ENCODE measurements around the gene NLRP1. TPM values are rescaled to one million over a fixed set of nuclear protein-coding genes. Genes with fewer than 3 reads are reported as not detected.

Gene NLRP1
- total RNA-seq, 1 donor from 2014 or later: 48.1 TPM

GRCh38 chr17:5561736-5562571 lies 22.4 kb downstream of the NLRP1 start:
- DNase-seq (ENCODE audit: low read depth): no peak
- Histone ChIP-seq H4K20me1 (ENCODE audit: insufficient read depth, low read length) (no peaks in the 10 kb centered on the region), H3K27ac (ENCODE audit: low read depth, low read length) (no peak overlapping the region), H3K9ac (ENCODE audit: low read length) (no peak overlapping the region), H3K27me3 (ENCODE audit: insufficient read depth, low read length) (no peaks in the 10 kb centered on the region), H3K4me3 (ENCODE audit: insufficient read depth, low read depth, low read length) (no peak overlapping the region), H3K4me2 (ENCODE audit: low read length) (no peak overlapping the region), H3K9me3 (ENCODE audit: insufficient read depth, low read depth, low read length) (no peaks in the 10 kb centered on the region), H2AFZ (ENCODE audit: low read depth, low read length) (no peak overlapping the region), H3K4me1 (ENCODE audit: insufficient read depth, low read length) (peaks cover 10% of the 10 kb centered on the region), H3K79me2 (ENCODE audit: insufficient read depth, low read length) (no peaks in the 10 kb centered on the region), H3K36me3 (ENCODE audit: insufficient read depth, low read length) (no peaks in the 10 kb centered on the region)
- peaks cover 4% of the 10 kb centered on the region for H3K9me3 Mint-ChIP-seq (ENCODE audit: unreplicated experiment)
- H3K36me3 Mint-ChIP-seq (ENCODE audit: low read depth, unreplicated experiment): peaks cover 5% of the 10 kb centered on the region
- no peak overlapping the region for H3K27ac Mint-ChIP-seq (ENCODE audit: unreplicated experiment)
- FAIRE-seq: no peak
- H3K4me3 Mint-ChIP-seq (ENCODE audit: unreplicated experiment): no peak overlapping the region
- H3K4me1 Mint-ChIP-seq (ENCODE audit: low read depth, unreplicated experiment): peaks cover 17% of the 10 kb centered on the region
- no peak for TF ChIP-seq EZH2 (IDR thresholded peaks at IDR 0.05; ENCODE audit: insufficient read depth, low read length)
- TF ChIP-seq, protein P1, sequence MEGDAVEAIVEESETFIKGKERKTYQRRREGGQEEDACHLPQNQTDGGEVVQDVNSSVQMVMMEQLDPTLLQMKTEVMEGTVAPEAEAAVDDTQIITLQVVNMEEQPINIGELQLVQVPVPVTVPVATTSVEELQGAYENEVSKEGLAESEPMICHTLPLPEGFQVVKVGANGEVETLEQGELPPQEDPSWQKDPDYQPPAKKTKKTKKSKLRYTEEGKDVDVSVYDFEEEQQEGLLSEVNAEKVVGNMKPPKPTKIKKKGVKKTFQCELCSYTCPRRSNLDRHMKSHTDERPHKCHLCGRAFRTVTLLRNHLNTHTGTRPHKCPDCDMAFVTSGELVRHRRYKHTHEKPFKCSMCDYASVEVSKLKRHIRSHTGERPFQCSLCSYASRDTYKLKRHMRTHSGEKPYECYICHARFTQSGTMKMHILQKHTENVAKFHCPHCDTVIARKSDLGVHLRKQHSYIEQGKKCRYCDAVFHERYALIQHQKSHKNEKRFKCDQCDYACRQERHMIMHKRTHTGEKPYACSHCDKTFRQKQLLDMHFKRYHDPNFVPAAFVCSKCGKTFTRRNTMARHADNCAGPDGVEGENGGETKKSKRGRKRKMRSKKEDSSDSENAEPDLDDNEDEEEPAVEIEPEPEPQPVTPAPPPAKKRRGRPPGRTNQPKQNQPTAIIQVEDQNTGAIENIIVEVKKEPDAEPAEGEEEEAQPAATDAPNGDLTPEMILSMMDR (IDR thresholded peaks at IDR 0.05; ENCODE audit: insufficient read depth, low read depth, low read length): no peak
- H3K27me3 Mint-ChIP-seq (ENCODE audit: low read depth, unreplicated experiment): peaks cover 8% of the 10 kb centered on the region

DNA sequence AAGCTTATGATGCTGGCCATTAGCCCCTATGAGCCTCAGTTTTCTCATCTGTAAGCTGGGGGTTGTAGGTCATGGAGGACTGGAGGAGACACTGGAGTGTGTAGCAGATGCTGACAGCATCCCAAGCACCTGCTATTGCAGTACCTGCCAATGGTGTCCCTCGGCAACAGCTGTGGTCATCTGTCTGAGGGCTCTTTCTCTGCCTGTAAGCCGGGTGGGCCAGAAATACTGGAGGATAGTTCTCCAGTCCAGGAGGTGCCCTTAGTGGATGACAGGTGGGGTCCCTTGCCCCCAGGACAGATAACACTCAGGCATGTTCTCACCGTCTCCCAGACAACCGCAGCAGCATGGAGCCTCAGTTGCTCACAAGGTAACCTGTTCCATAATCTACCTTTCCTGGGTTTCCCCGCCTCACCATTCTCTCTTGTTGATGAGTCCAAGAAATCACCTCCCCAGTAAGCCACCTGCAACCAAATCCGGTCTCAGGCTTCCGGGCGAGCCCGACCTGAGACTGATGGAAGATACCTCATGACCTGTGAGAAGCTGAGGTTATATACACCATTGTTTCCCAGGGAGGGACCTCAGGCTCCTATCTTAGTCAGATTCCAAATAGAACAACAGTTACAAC lies 23.8 kb downstream of the NLRP1 start:
- peaks cover 24% of the 10 kb centered on the region for H3K4me1 Mint-ChIP-seq (ENCODE audit: low read depth, unreplicated experiment)
- DNase-seq (ENCODE audit: low read depth) (no peak), FAIRE-seq (no peak)

More for the DNA sequence above, 23.8 kb downstream of the NLRP1 start:
- H3K79me2 ChIP-seq (ENCODE audit: insufficient read depth, low read length): no peaks in the 10 kb centered on the region
- Mint-ChIP-seq H3K36me3 (ENCODE audit: low read depth, unreplicated experiment) (peaks cover 5% of the 10 kb centered on the region), H3K27me3 (ENCODE audit: low read depth, unreplicated experiment) (peaks cover 3% of the 10 kb centered on the region), H3K27ac (ENCODE audit: unreplicated experiment) (no peak overlapping the region), H3K9me3 (ENCODE audit: unreplicated experiment) (peaks cover 4% of the 10 kb centered on the region), H3K4me3 (ENCODE audit: unreplicated experiment) (no peak overlapping the region)
- no peaks in the 10 kb centered on the region for H3K36me3 ChIP-seq (ENCODE audit: insufficient read depth, low read length)
- no peak overlapping the region for H3K4me2 ChIP-seq (ENCODE audit: low read length)
- no peak overlapping the region for H3K4me3 ChIP-seq (ENCODE audit: insufficient read depth, low read depth, low read length)
- no peak overlapping the region for H3K27ac ChIP-seq (ENCODE audit: low read depth, low read length)
- no peaks in the 10 kb centered on the region for H3K27me3 ChIP-seq (ENCODE audit: insufficient read depth, low read length)
- TF ChIP-seq, protein P1 (IDR thresholded peaks at IDR 0.05; ENCODE audit: insufficient read depth, low read depth, low read length): no peak
- TF ChIP-seq EZH2 (IDR thresholded peaks at IDR 0.05; ENCODE audit: insufficient read depth, low read length): no peak
- H3K9me3 ChIP-seq (ENCODE audit: insufficient read depth, low read depth, low read length): no peaks in the 10 kb centered on the region
- no peak overlapping the region for H2AFZ ChIP-seq (ENCODE audit: low read depth, low read length)
- H3K4me1 ChIP-seq (ENCODE audit: insufficient read depth, low read length): peaks cover 11% of the 10 kb centered on the region
- no peaks in the 10 kb centered on the region for H4K20me1 ChIP-seq (ENCODE audit: insufficient read depth, low read length)
- no peak overlapping the region for H3K9ac ChIP-seq (ENCODE audit: low read length)

Measured in astrocyte (in vitro differentiated cells and primary cell).